HepG2 (cell line): Measurements from ENCODE around the gene SMAD2. TPM values are rescaled to one million over a fixed set of nuclear protein-coding genes. Genes with fewer than 3 reads are reported as not detected.

Experiments used
- ATAC-seq: fragments of 200-7000 bp; cut with Tn5 transposase; 3 replicates; pipeline ENCODE4 v1.9.1; 2020; ENCODE audit warnings: mild to moderate bottlenecking, moderate library complexity
- BruUV-seq: library from RNA; stranded (reverse); fragments of 400-500 nt; replicated peaks from 2 replicates; lab custom pipeline; 2021; lab: Mats Ljungman, UMichigan
- CTCF ChIA-PET: fragments of 300-600 bp; formaldehyde crosslinking; extraction: SDS; loops from one replicate; lab custom pipeline; 2021; ENCODE audit warnings: low total read pairs, inconsistent platforms, low intra/inter-chr PET ratio; lab: Yijun Ruan, JAX
- POLR2A ChIA-PET: fragments of 350-600 bp; sonication (Branson Sonifier 250); formaldehyde crosslinking; loops from one replicate; lab custom pipeline; 2020; ENCODE audit warnings: antibody characterized with exemption, inconsistent platforms; lab: Yijun Ruan, JAX
- DNase-seq: peaks from one replicate; pipeline ENCODE4 v3.0.0-alpha.2; 2015; ENCODE audit warnings: low spot score
- FAIRE-seq: peaks from 3 replicates; lab custom pipeline; 2011; peaks lifted over from hg19 to GRCh38; lab: Jason Lieb, UNC
- H2AFZ ChIP-seq: one replicate; pipeline ENCODE4 v1.6.1; 2011; ENCODE audit warnings: low read length, inconsistent platforms
- H3K27ac ChIP-seq: fragments of 300-600 bp; 3 replicates; pipeline ENCODE4 v1.8.0; 2011; ENCODE audit warnings: mixed run types, mild to moderate bottlenecking, mixed read lengths, low read length, inconsistent platforms; ENCODE audit not compliant: insufficient read depth; ENCODE audit errors: extremely low read length
- H3K27me3 ChIP-seq, 2 experiments: fragments of 200-600 bp in 1 of 2; 2 replicates in 1 of 2; 3 replicates in 1 of 2; pipeline versions ENCODE4 v1.6.0 to v1.8.0; 2011; ENCODE audit warnings: low read length in 2 of 2, mild to moderate bottlenecking in 2 of 2, moderate library complexity in 2 of 2, inconsistent platforms in 1 of 2; ENCODE audit not compliant: insufficient read depth in 2 of 2, control insufficient read depth in 1 of 2
- H3K36me3 ChIP-seq, 2 experiments: fragments of 200-600 bp in 1 of 2; replicated peaks in 1 of 2; 2 replicates in 1 of 2; 3 replicates in 1 of 2; pipeline versions ENCODE4 v1.5.1 to v1.8.0; 2011; ENCODE audit warnings: low read length in 2 of 2, inconsistent platforms in 1 of 2; ENCODE audit not compliant: insufficient read depth in 2 of 2, control insufficient read depth in 1 of 2
- H3K4me1 ChIP-seq: 2 replicates; pipeline ENCODE4 v1.5.1; 2012; ENCODE audit warnings: low read length, inconsistent platforms; ENCODE audit not compliant: insufficient read depth
- H3K4me2 ChIP-seq: 2 replicates; pipeline ENCODE4 v1.6.0; 2011; ENCODE audit warnings: low read depth, low read length, inconsistent platforms
- H3K4me3 ChIP-seq, 3 experiments: fragments of 200-600 bp in 1 of 3; sonication (generic), shearing (Covaris generic) in 1 of 3; replicated peaks in 1 of 3; 2 replicates each; pipeline ENCODE4 v1.5.1; 2011 to 2016; ENCODE audit warnings: low read length in 3 of 3, inconsistent platforms in 2 of 3, low read depth in 2 of 3, mild to moderate bottlenecking in 2 of 3, control low read depth in 1 of 3, mixed read lengths in 1 of 3; ENCODE audit not compliant: insufficient read depth in 1 of 3
- H3K79me2 ChIP-seq: one replicate; pipeline ENCODE4 v1.6.1; 2011; ENCODE audit warnings: low read length, inconsistent platforms; ENCODE audit not compliant: insufficient read depth
- H3K9ac ChIP-seq: 2 replicates; pipeline ENCODE4 v1.6.0; 2011; ENCODE audit warnings: mild to moderate bottlenecking, low read depth, low read length, inconsistent platforms; ENCODE audit not compliant: insufficient read depth
- H3K9me3 ChIP-seq: 2 replicates; pipeline ENCODE4 v1.5.1; 2012; ENCODE audit warnings: mild to moderate bottlenecking, low read length
- H4K20me1 ChIP-seq: 2 replicates; pipeline ENCODE4 v1.6.0; 2011; ENCODE audit warnings: inconsistent platforms, mild to moderate bottlenecking, low read length, moderate library complexity; ENCODE audit not compliant: insufficient read depth
- FOXP1 ChIP-seq, 2 experiments: fragments of 450-650 bp in 1 of 2; IDR thresholded peaks; 2 replicates each; pipeline ENCODE4 v1.6.1; 2017 to 2018; ENCODE audit warnings: antibody characterized with exemption in 1 of 2
- NCOA2 ChIP-seq: sonication (generic); formaldehyde crosslinking; IDR thresholded peaks from 2 replicates; pipeline ENCODE4 v1.8.0; 2022; ENCODE audit warnings: inconsistent platforms
- RAD51 ChIP-seq: fragments of 450-650 bp; IDR thresholded peaks from 2 replicates; pipeline ENCODE4 v1.6.1; 2016; ENCODE audit warnings: borderline replicate concordance
- ZNF678 ChIP-seq: sonication (generic); formaldehyde crosslinking; IDR thresholded peaks from 2 replicates; pipeline ENCODE4 v1.4.0; 2020; ENCODE audit warnings: mild to moderate bottlenecking, missing genetic modification reagents
- ZSCAN9 ChIP-seq: IDR thresholded peaks from 2 replicates; pipeline ENCODE4 v1.6.1; 2016; ENCODE audit warnings: borderline replicate concordance
- WGBS: methylation state at CpG from one replicate; pipeline ENCODE4 v1.1.6; 2017; ENCODE audit warnings: low lambda C conversion rate; 5-methylcytosine and 5-hydroxymethylcytosine counted together
- in situ Hi-C: cut with HindIII; loops from 2 replicates; pipeline ENCODE4 v1.10.0; 2017; ENCODE audit warnings: low pct_unique_long_range_greater_than_20kb; ENCODE audit not compliant: extremely low pct_ligation_motif_present
- intact Hi-C: fragments of 100-400 bp; cut with micrococcal nuclease; formaldehyde crosslinking; loops from one replicate; pipeline ENCODE4 v1.10.0; 2022; ENCODE audit not compliant: unreplicated experiment
- polyA plus RNA-seq, 8 experiments: library from polyadenylated mRNA; depleted of rRNA in 3 of 8; stranded (reverse) in 7 of 8; unstranded in 1 of 8; fragments of >200 nt; fragmentation: Illumina TruSeq in 4 of 8; extraction: Trizol in 4 of 8; gene quantifications; 2 replicates each; pipeline versions ENCODE4 v1.2.1 to v1.2.3, GENCODE V29; 2011 to 2016; ENCODE audit warnings: low read depth in 4 of 8, missing spikeins in 1 of 8, mixed read lengths in 1 of 8; ENCODE audit not compliant: insufficient read depth in 1 of 8
- total RNA-seq, 5 experiments: library from RNA; depleted of rRNA; stranded (reverse); fragments of >200 nt; fragmentation: Illumina TruSeq; extraction: Trizol; gene quantifications; 2 replicates each; pipeline ENCODE4 v1.2.3, GENCODE V29; 2016; ENCODE audit warnings: low read depth in 1 of 5
- TF ChIP-seq, protein P1 (sequence below): sonication (generic); formaldehyde crosslinking; IDR thresholded peaks from 2 replicates; pipeline ENCODE4 v1.5.0; 2020; ENCODE audit warnings: mild to moderate bottlenecking, missing genetic modification reagents
- TF ChIP-seq, protein P2 (sequence below): sonication (generic); formaldehyde crosslinking; IDR thresholded peaks from 2 replicates; pipeline ENCODE4 v1.8.0; 2022; ENCODE audit warnings: missing genetic modification reagents, mild to moderate bottlenecking, inconsistent platforms, borderline replicate concordance
- TF ChIP-seq, protein P3 (sequence below): sonication (generic); formaldehyde crosslinking; IDR thresholded peaks from 2 replicates; pipeline ENCODE4 v1.4.0; 2020; ENCODE audit warnings: missing genetic modification reagents, mild to moderate bottlenecking, borderline replicate concordance
- TF ChIP-seq, protein P4 (sequence below): sonication (generic); formaldehyde crosslinking; conservative IDR thresholded peaks from 2 replicates; pipeline ENCODE4 v1.4.0; 2020; ENCODE audit warnings: mild to moderate bottlenecking, missing genetic modification reagents, moderate library complexity

The SMAD2 gene
- total and polyA plus RNA-seq, 2 of the 13 experiments (the other 11 are each of a cell fraction or from before 2014, with no cell fraction given) = 40.2 to 96.2 TPM

DNA sequence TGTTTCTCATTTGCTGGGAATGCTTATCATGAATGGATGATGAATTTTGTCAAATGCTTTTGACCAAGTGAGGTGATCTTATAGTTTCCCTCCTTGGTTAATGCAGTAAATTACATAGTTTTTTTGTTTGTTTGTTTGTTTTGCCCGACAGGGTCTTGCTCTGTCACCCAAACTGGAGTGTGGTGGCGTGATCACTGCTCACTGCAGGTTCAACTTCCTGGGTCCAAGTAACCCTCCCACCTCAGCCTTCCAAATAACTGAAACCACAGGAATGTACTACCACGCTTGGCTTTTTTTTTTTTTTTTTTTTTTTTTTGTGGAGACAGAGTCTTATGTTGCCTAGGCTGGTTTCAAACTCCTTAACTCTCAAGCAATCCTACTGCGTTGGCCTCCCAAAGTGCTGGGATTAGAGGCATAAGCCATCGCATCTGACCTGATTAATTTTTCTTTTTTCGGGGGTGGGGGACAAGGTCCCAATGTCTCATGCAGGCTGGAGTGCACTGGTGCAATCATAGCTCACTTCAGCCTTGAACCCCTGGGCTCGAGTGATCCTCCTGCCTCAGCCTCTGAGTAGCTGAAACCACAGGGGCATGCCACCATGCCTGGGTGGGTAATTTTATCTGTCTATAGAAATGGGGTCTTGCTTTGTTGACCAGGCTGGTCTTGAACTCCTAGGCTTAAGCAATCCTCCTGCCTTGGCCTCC lies 48.6 kb downstream of the SMAD2 start:
- Histone ChIP-seq H3K36me3 (peaks cover 5 to 17% of the 10 kb centered on the region in 2 experiments; a peak in 2 of 5 replicates), H2AFZ (no peak overlapping the region), H3K4me2 (0 out of 2 replicates have a peak overlapping the region, but pooled peaks have one; percentile 3), H3K9ac (no peak overlapping the region), H3K4me1 (peaks cover 20% of the 10 kb centered on the region), H4K20me1 (no peaks in the 10 kb centered on the region), H3K27me3 (no peaks in the 10 kb centered on the region), H3K79me2 (peaks cover 9% of the 10 kb centered on the region), H3K4me3 (no peak overlapping the region), H3K27ac (peak overlapping the region; percentile 32), H3K9me3 (no peaks in the 10 kb centered on the region)
- DNase-seq (peak; percentile 66), ATAC-seq (peak; percentile 50), FAIRE-seq (peak; percentile 4)
- 66% methylated on average over 7 of the region's 7 CpGs for whole genome bisulfite sequencing
- CTCF ChIA-PET = no interaction called here
- intact Hi-C loops (no loop called here), in situ Hi-C loops (no loop called here)
- POLR2A ChIA-PET = no interaction called here
- no TSS peak for BruUV-seq
- TF ChIP-seq FOXP1 (IDR thresholded peaks at IDR 0.05) = no peak
- peak; percentile 33; the same call in 1 of the 2 replicates for TF ChIP-seq FOXP1 (CRISPR knock-in tag; IDR thresholded peaks at IDR 0.05)
- TF ChIP-seq ZSCAN9 (CRISPR knock-in tag) = no peak
- no peak for TF ChIP-seq RAD51
- TF ChIP-seq, protein P1, sequence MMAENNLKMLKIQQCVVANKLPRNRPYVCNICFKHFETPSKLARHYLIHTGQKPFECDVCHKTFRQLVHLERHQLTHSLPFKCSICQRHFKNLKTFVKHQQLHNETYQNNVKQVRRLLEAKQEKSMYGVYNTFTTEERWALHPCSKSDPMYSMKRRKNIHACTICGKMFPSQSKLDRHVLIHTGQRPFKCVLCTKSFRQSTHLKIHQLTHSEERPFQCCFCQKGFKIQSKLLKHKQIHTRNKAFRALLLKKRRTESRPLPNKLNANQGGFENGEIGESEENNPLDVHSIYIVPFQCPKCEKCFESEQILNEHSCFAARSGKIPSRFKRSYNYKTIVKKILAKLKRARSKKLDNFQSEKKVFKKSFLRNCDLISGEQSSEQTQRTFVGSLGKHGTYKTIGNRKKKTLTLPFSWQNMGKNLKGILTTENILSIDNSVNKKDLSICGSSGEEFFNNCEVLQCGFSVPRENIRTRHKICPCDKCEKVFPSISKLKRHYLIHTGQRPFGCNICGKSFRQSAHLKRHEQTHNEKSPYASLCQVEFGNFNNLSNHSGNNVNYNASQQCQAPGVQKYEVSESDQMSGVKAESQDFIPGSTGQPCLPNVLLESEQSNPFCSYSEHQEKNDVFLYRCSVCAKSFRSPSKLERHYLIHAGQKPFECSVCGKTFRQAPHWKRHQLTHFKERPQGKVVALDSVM (CRISPR knock-in tag) = peak; percentile 61
- no peak for TF ChIP-seq ZNF678 (CRISPR knock-in tag)
- 0 out of 2 replicates have a peak, but pooled peaks have one; percentile 20 for TF ChIP-seq NCOA2 (CRISPR knock-in tag)
- TF ChIP-seq, protein P2, sequence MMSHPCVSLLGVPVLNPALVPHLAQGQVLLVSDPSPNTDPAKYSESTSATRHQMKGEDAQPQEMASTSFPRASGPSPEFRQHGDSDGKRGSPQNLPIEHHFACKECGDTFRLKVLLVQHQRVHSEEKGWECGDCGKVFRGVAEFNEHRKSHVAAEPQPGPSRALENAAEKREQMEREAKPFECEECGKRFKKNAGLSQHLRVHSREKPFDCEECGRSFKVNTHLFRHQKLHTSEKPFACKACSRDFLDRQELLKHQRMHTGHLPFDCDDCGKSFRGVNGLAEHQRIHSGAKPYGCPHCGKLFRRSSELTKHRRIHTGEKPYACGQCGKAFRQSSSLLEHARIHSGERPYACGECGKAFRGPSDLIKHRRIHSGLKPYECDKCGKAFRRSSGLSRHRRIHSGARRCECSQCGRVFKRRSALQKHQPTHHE (CRISPR knock-in tag) = no peak
- TF ChIP-seq, protein P3, sequence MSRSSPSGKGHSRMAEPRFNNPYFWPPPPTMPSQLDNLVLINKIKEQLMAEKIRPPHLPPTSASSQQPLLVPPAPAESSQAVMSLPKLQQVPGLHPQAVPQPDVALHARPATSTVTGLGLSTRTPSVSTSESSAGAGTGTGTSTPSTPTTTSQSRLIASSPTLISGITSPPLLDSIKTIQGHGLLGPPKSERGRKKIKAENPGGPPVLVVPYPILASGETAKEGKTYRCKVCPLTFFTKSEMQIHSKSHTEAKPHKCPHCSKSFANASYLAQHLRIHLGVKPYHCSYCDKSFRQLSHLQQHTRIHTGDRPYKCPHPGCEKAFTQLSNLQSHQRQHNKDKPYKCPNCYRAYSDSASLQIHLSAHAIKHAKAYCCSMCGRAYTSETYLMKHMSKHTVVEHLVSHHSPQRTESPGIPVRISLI (CRISPR knock-in tag) = peak; percentile 85
- TF ChIP-seq, protein P4, sequence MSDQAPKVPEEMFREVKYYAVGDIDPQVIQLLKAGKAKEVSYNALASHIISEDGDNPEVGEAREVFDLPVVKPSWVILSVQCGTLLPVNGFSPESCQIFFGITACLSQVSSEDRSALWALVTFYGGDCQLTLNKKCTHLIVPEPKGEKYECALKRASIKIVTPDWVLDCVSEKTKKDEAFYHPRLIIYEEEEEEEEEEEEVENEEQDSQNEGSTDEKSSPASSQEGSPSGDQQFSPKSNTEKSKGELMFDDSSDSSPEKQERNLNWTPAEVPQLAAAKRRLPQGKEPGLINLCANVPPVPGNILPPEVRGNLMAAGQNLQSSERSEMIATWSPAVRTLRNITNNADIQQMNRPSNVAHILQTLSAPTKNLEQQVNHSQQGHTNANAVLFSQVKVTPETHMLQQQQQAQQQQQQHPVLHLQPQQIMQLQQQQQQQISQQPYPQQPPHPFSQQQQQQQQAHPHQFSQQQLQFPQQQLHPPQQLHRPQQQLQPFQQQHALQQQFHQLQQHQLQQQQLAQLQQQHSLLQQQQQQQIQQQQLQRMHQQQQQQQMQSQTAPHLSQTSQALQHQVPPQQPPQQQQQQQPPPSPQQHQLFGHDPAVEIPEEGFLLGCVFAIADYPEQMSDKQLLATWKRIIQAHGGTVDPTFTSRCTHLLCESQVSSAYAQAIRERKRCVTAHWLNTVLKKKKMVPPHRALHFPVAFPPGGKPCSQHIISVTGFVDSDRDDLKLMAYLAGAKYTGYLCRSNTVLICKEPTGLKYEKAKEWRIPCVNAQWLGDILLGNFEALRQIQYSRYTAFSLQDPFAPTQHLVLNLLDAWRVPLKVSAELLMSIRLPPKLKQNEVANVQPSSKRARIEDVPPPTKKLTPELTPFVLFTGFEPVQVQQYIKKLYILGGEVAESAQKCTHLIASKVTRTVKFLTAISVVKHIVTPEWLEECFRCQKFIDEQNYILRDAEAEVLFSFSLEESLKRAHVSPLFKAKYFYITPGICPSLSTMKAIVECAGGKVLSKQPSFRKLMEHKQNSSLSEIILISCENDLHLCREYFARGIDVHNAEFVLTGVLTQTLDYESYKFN (CRISPR knock-in tag) = 0 out of 2 replicates have a peak, but pooled peaks have one; percentile 18
